ENCODE measurements around the gene TMSB10.

GRCh38 chr2:84858937-84859336 is 46.5 kb upstream of the TMSB10 start:
- TF ChIP-seq CTCF (conservative IDR thresholded peaks at IDR 0.05) = no peak
- no peak for TF ChIP-seq ZFX (IDR thresholded peaks at IDR 0.05)
